Measurements from ENCODE around the gene COLEC11.

Gene COLEC11

GRCh38 chr2:3585261-3586109 is 9.4 kb upstream of the COLEC11 start:
- DNase-seq: no peak

- no peak for DNase-seq
Measured at GRCh38 chr2:3586220-3586619, 8.7 kb upstream of the COLEC11 start.

- DNase-seq: no peak
Measured at GRCh38 chr2:3587021-3587420, 7.9 kb upstream of the COLEC11 start.

- no peak for DNase-seq
Measured at GRCh38 chr2:3587432-3587831, 7.5 kb upstream of the COLEC11 start.

- no peak for DNase-seq
Measured at GRCh38 chr2:3588084-3588483, 6.8 kb upstream of the COLEC11 start.

GRCh38 chr2:3589086-3589485 is 5.8 kb upstream of the COLEC11 start:
- no peak for DNase-seq

- no peak for DNase-seq
Measured at GRCh38 chr2:3595404-3595803, 492 bp downstream of the COLEC11 start.

GRCh38 chr2:3595985-3596384 is 1.1 kb downstream of the COLEC11 start:
- no peak for DNase-seq

- DNase-seq: no peak
Measured at GRCh38 chr2:3596901-3597417, 2.0 kb downstream of the COLEC11 start.

GRCh38 chr2:3597567-3597966 is 2.7 kb downstream of the COLEC11 start:
- DNase-seq: no peak

- no peak for DNase-seq
Measured at GRCh38 chr2:3598197-3598910, 3.4 kb downstream of the COLEC11 start.

- no peak for DNase-seq
Measured at GRCh38 chr2:3598912-3599854, 4.3 kb downstream of the COLEC11 start.

GRCh38 chr2:3600256-3600855 is 5.4 kb downstream of the COLEC11 start:
- DNase-seq: no peak

GRCh38 chr2:3601561-3602271 is 6.8 kb downstream of the COLEC11 start:
- no peak for DNase-seq

- no peak for DNase-seq
Measured at GRCh38 chr2:3602553-3603339, 7.8 kb downstream of the COLEC11 start.

- DNase-seq: no peak
Measured at GRCh38 chr2:3603536-3604206, 8.8 kb downstream of the COLEC11 start.

GRCh38 chr2:3604207-3604877 is 9.4 kb downstream of the COLEC11 start:
- no peak for DNase-seq

GRCh38 chr2:3604991-3605961 is 10.4 kb downstream of the COLEC11 start:
- DNase-seq: peak; percentile 68

- DNase-seq: no peak
Measured at GRCh38 chr2:3606028-3606369, 11.1 kb downstream of the COLEC11 start.
